ENCODE data around the gene CCL22. TPM values are rescaled to one million over a fixed set of nuclear protein-coding genes. Genes with fewer than 3 reads are reported as not detected.

Gene CCL22, protein sequence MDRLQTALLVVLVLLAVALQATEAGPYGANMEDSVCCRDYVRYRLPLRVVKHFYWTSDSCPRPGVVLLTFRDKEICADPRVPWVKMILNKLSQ
- polyA plus RNA-seq (2011; rRNA removed) (not detected in 2 replicates), polyA plus RNA-seq (2017; fragmentation: RNase III; extraction: RNeasy Plus Mini Kit Qiagen cat#74134 plus additional on column Dnase treatment) (not detected in 3 replicates), polyA minus RNA-seq (2011; rRNA and poly(A)+ RNA removed) (not detected in 2 replicates)
- polyA plus RNA-seq (2012; cell fraction: cytosol; rRNA removed) = not detected in 2 replicates
- not detected in 2 replicates for polyA plus RNA-seq (2012; cell fraction: nucleus; rRNA removed)

DNA sequence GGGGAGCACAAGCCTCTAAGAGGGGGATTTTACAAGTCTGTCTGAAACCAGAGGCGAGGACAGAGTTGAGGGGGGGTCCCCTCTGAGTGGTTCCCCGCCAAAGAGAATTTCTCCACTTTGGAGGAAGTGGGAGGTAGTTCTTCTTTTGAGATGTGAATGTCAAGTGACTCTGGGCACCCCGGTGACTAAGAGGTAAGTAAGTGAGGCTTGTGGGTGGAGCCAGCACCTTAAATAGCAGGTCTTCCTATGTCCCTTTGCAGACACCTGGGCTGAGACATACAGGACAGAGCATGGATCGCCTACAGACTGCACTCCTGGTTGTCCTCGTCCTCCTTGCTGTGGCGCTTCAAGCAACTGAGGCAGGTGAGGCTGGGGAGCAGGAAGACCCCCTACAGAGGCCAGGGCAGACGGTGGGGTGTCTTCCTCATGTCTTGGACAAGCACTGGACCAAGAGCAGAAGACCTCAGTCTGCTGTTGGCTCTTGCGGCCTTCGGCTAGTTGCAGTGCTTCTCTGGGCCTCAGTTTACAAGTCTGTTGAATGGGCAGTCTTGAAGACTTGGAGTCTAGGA is at the start of gene CCL22:
CCL22 (plus strand) TSS at position 257 of the 569 bp plus-strand sequence; CDS start at position 291, 34 bp downstream.
- Histone ChIP-seq H3K4me1 (no peaks in the 10 kb centered on the region), H3K9me3 (no peaks in the 10 kb centered on the region), H3K4me2 (no peak within 1 kb of the TSS), H3K4me3 (no peak within 1 kb of the TSS), H3K27ac (no peak within 1 kb of the TSS)
- DNase-seq (ENCODE audit: low read depth in 1 of 2, low spot score in 1 of 2) = no peak
- ATAC-seq = no peak
- no peak for FAIRE-seq
- POLR2A ChIA-PET = no interaction called here
- WGBS (ENCODE audit: missing lambda C conversion rate) = 73% methylated on average over 8 of the region's 9 CpGs
- CTCF ChIA-PET = interaction anchor here (0.9 to 1.7 kb wide), 2 partner anchors 12 to 58 kb away, joined by 3 to 8 read pairs; no protein-coding TSS in a partner anchor
- no peak for TF ChIP-seq RCOR1 (IDR thresholded peaks at IDR 0.05; ENCODE audit: low read depth, low read length)
- no peak for TF ChIP-seq SREBF2 (IDR thresholded peaks at IDR 0.05)
- no peak for TF ChIP-seq HOXA7 (CRISPR knock-in tag; IDR thresholded peaks at IDR 0.05)
- TF ChIP-seq HOXB5 (CRISPR knock-in tag; IDR thresholded peaks at IDR 0.05) = no peak
- TF ChIP-seq HDAC2 (IDR thresholded peaks at IDR 0.05) = no peak
- no peak for TF ChIP-seq JUN (IDR thresholded peaks at IDR 0.05)
- no peak for TF ChIP-seq CHD2 (IDR thresholded peaks at IDR 0.05; ENCODE audit: low read length, partially characterized antibody)
- TF ChIP-seq MYC (IDR thresholded peaks at IDR 0.05; ENCODE audit: borderline replicate concordance, low read length) = no peak
- TF ChIP-seq HOXB13 (CRISPR knock-in tag; IDR thresholded peaks at IDR 0.05; ENCODE audit: low read depth) = no peak
- no peak for TF ChIP-seq POLR2A (IDR thresholded peaks at IDR 0.05; ENCODE audit: low read length)
- no peak for TF ChIP-seq RARB (CRISPR knock-in tag; IDR thresholded peaks at IDR 0.05)
- TF ChIP-seq MAZ (IDR thresholded peaks at IDR 0.05; ENCODE audit: borderline replicate concordance, low read depth, low read length) = no peak
- no peak for TF ChIP-seq RAD21 (conservative IDR thresholded peaks at IDR 0.05 in 1 of 2, IDR thresholded peaks at IDR 0.05 in 1 of 2)

GRCh38 chr16:57310801-57311200 is 47.8 kb upstream of the CCL22 start:
- TF ChIP-seq HOXA7 (CRISPR knock-in tag; IDR thresholded peaks at IDR 0.05) = no peak
- CTCF ChIA-PET = interaction anchor here (5.7 to 18.6 kb wide), 2 partner anchors 10 to 108 kb away, joined by 38 to 709 read pairs; no protein-coding TSS in a partner anchor
- no peak for ATAC-seq

DNA sequence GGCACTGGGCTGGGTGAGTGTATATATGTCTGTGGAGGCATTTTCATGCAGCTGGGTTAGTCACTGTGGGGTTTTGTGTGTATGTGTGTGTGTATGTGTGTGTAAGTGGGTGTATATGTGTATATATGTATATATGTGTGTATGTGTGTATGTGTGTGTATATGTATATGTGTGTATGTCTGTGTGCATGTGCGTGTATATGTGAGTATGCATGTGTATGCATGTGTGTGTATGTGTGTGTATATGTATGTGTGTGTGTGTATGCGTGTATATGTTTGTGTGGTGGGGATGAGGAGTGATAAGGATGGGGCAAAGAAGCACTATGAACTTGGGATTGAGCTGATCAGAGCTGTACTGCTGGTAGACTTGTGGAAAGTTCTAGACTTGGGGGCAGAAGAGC is 45.1 kb upstream of the CCL22 start:
- CTCF ChIA-PET = interaction anchor here (2.2 to 18.6 kb wide), 4 partner anchors 11 to 206 kb away, joined by 7 to 709 read pairs (median 23); no protein-coding TSS in a partner anchor
- WGBS (ENCODE audit: missing lambda C conversion rate) = 88% methylated on average over 2 of the region's 2 CpGs

More at GRCh38 chr16:57310801-57311200, 47.8 kb upstream of the CCL22 start:
- no peak overlapping the region; a peak in 1 of 6 replicates for H3K27ac ChIP-seq
- H3K4me1 ChIP-seq = peaks cover 17% of the 10 kb centered on the region; the same call in 2 of the 3 replicates
- WGBS (ENCODE audit: missing lambda C conversion rate) = 48% methylated on average over 4 of the region's 4 CpGs
- no peak for DNase-seq (ENCODE audit: low read depth in 1 of 2, low spot score in 1 of 2)
- no peak overlapping the region for H3K4me2 ChIP-seq
- no peak for FAIRE-seq
- POLR2A ChIA-PET = interaction anchor here (0.6 kb wide), 1 partner anchor 152 kb away, joined by 3 read pairs; the partner anchor contains the start of gene POLR2C
- H3K4me3 ChIP-seq = no peak overlapping the region
- no peaks in the 10 kb centered on the region for H3K9me3 ChIP-seq

More for the DNA sequence above, 45.1 kb upstream of the CCL22 start:
- DNase-seq (ENCODE audit: low read depth in 1 of 2, low spot score in 1 of 2) (no peak), ATAC-seq (no peak), FAIRE-seq (no peak)
- Histone ChIP-seq H3K4me1 (peaks cover 40% of the 10 kb centered on the region), H3K4me3 (no peak overlapping the region), H3K9me3 (no peaks in the 10 kb centered on the region), H3K4me2 (no peak overlapping the region), H3K27ac (no peak overlapping the region; a peak in 2 of 6 replicates)
- TF ChIP-seq GATA3 (IDR thresholded peaks at IDR 0.05; ENCODE audit: borderline replicate concordance) (no peak), ZC3H11A (IDR thresholded peaks at IDR 0.05) (no peak), ZFP36 (IDR thresholded peaks at IDR 0.05; ENCODE audit: borderline replicate concordance, partially characterized antibody) (no peak), EHMT2 (IDR thresholded peaks at IDR 0.05; ENCODE audit: low read depth) (no peak), EP300 (IDR thresholded peaks at IDR 0.05) (no peak), BCL3 (IDR thresholded peaks at IDR 0.05) (no peak), RFX5 (IDR thresholded peaks at IDR 0.05) (no peak), NR3C1 (IDR thresholded peaks at IDR 0.05) (no peak), EHF (CRISPR knock-in tag; IDR thresholded peaks at IDR 0.05) (no peak)
- TF ChIP-seq, protein P1, sequence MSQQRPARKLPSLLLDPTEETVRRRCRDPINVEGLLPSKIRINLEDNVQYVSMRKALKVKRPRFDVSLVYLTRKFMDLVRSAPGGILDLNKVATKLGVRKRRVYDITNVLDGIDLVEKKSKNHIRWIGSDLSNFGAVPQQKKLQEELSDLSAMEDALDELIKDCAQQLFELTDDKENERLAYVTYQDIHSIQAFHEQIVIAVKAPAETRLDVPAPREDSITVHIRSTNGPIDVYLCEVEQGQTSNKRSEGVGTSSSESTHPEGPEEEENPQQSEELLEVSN (IDR thresholded peaks at IDR 0.05; ENCODE audit: borderline replicate concordance, low read depth) = no peak
- TF ChIP-seq, protein P2, sequence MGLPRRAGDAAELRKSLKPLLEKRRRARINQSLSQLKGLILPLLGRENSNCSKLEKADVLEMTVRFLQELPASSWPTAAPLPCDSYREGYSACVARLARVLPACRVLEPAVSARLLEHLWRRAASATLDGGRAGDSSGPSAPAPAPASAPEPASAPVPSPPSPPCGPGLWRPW (IDR thresholded peaks at IDR 0.05) = no peak
- POLR2A ChIA-PET = interaction anchor here (0.9 kb wide), 1 partner anchor 24 kb away, joined by 3 read pairs; no protein-coding TSS in a partner anchor

All from A549 (cell line).